ENCODE results near the gene ZNF846.
A peak's percentile ranks its signal among the peaks of the same experiment; 100 is the strongest.
"Not testable (repeated sequence)": the region's sequence is repeated elsewhere in the genome, so short reads cannot be mapped to it uniquely, and the experiment has no call there.

The ZNF846 gene

GRCh38 chr19:9785367-9786331 lies 17.1 kb upstream of the ZNF846 start:
- Histone ChIP-seq H3K4me3 (ENCODE audit: low read depth in 1 of 5, low read length in 5 of 5) (peak overlapping the region; percentile 74 to 84 (median 76)), H3K9ac (ENCODE audit: low read length in 5 of 5) (peak overlapping the region in 4 of 5 donors; percentile 60 to 77 (median 71)), H3K27me3 (ENCODE audit: control insufficient read depth in 5 of 5, insufficient read depth in 4 of 5, low read length in 5 of 5) (no peaks in the 10 kb centered on the region), H3K27ac (ENCODE audit: low read depth, low read length) (peak overlapping the region; percentile 85), H3K4me1 (ENCODE audit: control insufficient read depth in 5 of 5, insufficient read depth in 5 of 5, low read length in 5 of 5) (peaks cover 0 to 19% (median 12%) of the 10 kb centered on the region in 5 donors), H3K9me3 (ENCODE audit: control insufficient read depth in 5 of 5, low read length in 5 of 5) (no peaks in the 10 kb centered on the region), H3K36me3 (ENCODE audit: control insufficient read depth in 5 of 5, insufficient read depth in 5 of 5, low read length in 5 of 5) (no peaks in the 10 kb centered on the region)

GRCh38 chr19:9784163-9784496 lies 15.6 kb upstream of the ZNF846 start:
- H3K4me3 ChIP-seq (ENCODE audit: low read depth in 1 of 5, low read length in 5 of 5); H3K9me3 ChIP-seq (ENCODE audit: control insufficient read depth in 5 of 5, low read length in 5 of 5); H3K36me3 ChIP-seq (ENCODE audit: control insufficient read depth in 5 of 5, insufficient read depth in 5 of 5, low read length in 5 of 5); H3K27me3 ChIP-seq (ENCODE audit: control insufficient read depth in 5 of 5, insufficient read depth in 4 of 5, low read length in 5 of 5); H3K9ac ChIP-seq (ENCODE audit: low read length in 5 of 5): not testable (repeated sequence)
- Histone ChIP-seq H3K27ac (ENCODE audit: low read depth, low read length) (peak overlapping the region; percentile 60), H3K4me1 (ENCODE audit: control insufficient read depth in 5 of 5, insufficient read depth in 5 of 5, low read length in 5 of 5) (peaks cover 0 to 19% (median 12%) of the 10 kb centered on the region in 5 donors)

- H3K4me3 ChIP-seq (ENCODE audit: low read depth in 1 of 5, low read length in 5 of 5) = no peak overlapping the region
- no peak overlapping the region for H3K27ac ChIP-seq (ENCODE audit: low read depth, low read length)
- H3K4me1 ChIP-seq (ENCODE audit: control insufficient read depth in 5 of 5, insufficient read depth in 5 of 5, low read length in 5 of 5) = peaks cover 0 to 19% (median 12%) of the 10 kb centered on the region in 5 donors
- no peaks in the 10 kb centered on the region for H3K27me3 ChIP-seq (ENCODE audit: control insufficient read depth in 5 of 5, insufficient read depth in 4 of 5, low read length in 5 of 5)
- H3K9ac ChIP-seq (ENCODE audit: low read length in 5 of 5) = no peak overlapping the region
- no peaks in the 10 kb centered on the region for H3K9me3 ChIP-seq (ENCODE audit: control insufficient read depth in 5 of 5, low read length in 5 of 5)
- H3K36me3 ChIP-seq (ENCODE audit: control insufficient read depth in 5 of 5, insufficient read depth in 5 of 5, low read length in 5 of 5) = no peaks in the 10 kb centered on the region
These were observed 13.8 kb upstream of the ZNF846 start for GRCh38 chr19:9782338-9782737.

DNA sequence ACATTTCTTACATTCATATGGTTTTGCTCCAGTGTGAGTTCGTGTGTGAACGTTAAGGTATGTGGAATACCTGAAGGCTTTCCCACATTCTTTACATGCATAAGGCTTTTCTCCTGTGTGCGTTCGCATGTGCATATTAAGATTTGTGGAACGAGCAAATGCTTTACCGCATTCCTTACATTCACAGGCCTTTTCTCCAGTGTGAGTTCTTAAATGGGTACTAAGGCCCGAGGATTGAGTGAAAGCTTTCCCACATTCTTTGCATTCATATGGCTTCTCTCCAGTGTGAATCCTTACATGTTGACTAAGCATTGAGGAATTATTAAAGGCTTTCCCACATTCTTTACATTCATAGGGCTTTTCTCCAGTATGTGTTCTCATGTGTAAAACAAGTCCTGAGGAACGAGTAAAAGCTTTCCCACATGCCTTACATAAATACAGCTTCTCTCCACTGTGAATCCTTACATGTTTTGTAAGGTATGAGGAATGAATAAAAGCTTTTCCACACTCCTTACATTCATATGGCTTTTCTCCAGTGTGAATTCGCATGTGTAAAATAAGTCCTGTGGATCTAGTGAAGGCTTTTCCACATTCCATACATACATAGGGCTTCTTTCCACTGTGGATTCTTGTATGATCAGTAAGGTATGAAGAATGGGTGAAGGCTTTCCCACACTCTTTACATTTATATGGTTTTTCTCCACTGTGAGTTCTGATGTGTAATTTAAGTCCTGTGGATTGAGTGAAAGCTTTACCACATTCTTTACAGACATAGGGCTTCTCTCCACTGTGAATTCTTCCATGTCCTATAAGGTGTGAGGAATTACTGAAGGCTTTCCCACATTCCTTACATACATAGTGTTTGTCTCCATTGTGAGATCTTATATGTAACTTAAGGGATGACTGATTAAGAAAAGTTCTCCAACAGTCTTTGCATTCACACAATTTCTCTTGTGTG lies 10.7 kb downstream of the ZNF846 start:
- peak overlapping the region; percentile 2 to 55 (median 47) for H3K4me3 ChIP-seq (ENCODE audit: low read depth in 1 of 5, low read length in 5 of 5)
- H3K9ac ChIP-seq (ENCODE audit: low read length in 5 of 5) = no peak overlapping the region
- no peaks in the 10 kb centered on the region for H3K27me3 ChIP-seq (ENCODE audit: control insufficient read depth in 5 of 5, insufficient read depth in 4 of 5, low read length in 5 of 5)
- no peak overlapping the region for H3K27ac ChIP-seq (ENCODE audit: low read depth, low read length)
- peaks cover 19 to 53% (median 31%) of the 10 kb centered on the region in 5 donors for H3K36me3 ChIP-seq (ENCODE audit: control insufficient read depth in 5 of 5, insufficient read depth in 5 of 5, low read length in 5 of 5)
- no peaks in the 10 kb centered on the region for H3K4me1 ChIP-seq (ENCODE audit: control insufficient read depth in 5 of 5, insufficient read depth in 5 of 5, low read length in 5 of 5)
- peaks cover 26 to 61% (median 55%) of the 10 kb centered on the region in 5 donors for H3K9me3 ChIP-seq (ENCODE audit: control insufficient read depth in 5 of 5, low read length in 5 of 5)

- H3K4me3 ChIP-seq (ENCODE audit: low read depth in 1 of 5, low read length in 5 of 5) = no peak overlapping the region
- H3K27ac ChIP-seq (ENCODE audit: low read depth, low read length) = no peak overlapping the region
- no peaks in the 10 kb centered on the region for H3K27me3 ChIP-seq (ENCODE audit: control insufficient read depth in 5 of 5, insufficient read depth in 4 of 5, low read length in 5 of 5)
- peaks cover 7 to 13% (median 10%) of the 10 kb centered on the region in 5 donors for H3K36me3 ChIP-seq (ENCODE audit: control insufficient read depth in 5 of 5, insufficient read depth in 5 of 5, low read length in 5 of 5)
- H3K9me3 ChIP-seq (ENCODE audit: control insufficient read depth in 5 of 5, low read length in 5 of 5) = peaks cover 17 to 45% (median 37%) of the 10 kb centered on the region in 5 donors
- H3K9ac ChIP-seq (ENCODE audit: low read length in 5 of 5) = no peak overlapping the region
- no peaks in the 10 kb centered on the region for H3K4me1 ChIP-seq (ENCODE audit: control insufficient read depth in 5 of 5, insufficient read depth in 5 of 5, low read length in 5 of 5)
These were observed 15.7 kb downstream of the ZNF846 start for GRCh38 chr19:9752701-9753443.

GRCh38 chr19:9751446-9751845 lies 17.1 kb downstream of the ZNF846 start:
- no peak overlapping the region for H3K27ac ChIP-seq (ENCODE audit: low read depth, low read length)
- no peaks in the 10 kb centered on the region for H3K27me3 ChIP-seq (ENCODE audit: control insufficient read depth in 5 of 5, insufficient read depth in 4 of 5, low read length in 5 of 5)
- peaks cover 0 to 7% (median 3%) of the 10 kb centered on the region in 5 donors for H3K36me3 ChIP-seq (ENCODE audit: control insufficient read depth in 5 of 5, insufficient read depth in 5 of 5, low read length in 5 of 5)
- no peak overlapping the region for H3K9ac ChIP-seq (ENCODE audit: low read length in 5 of 5)
- no peak overlapping the region for H3K4me3 ChIP-seq (ENCODE audit: low read depth in 1 of 5, low read length in 5 of 5)
- peaks cover 5 to 35% (median 23%) of the 10 kb centered on the region in 5 donors for H3K9me3 ChIP-seq (ENCODE audit: control insufficient read depth in 5 of 5, low read length in 5 of 5)
- no peaks in the 10 kb centered on the region for H3K4me1 ChIP-seq (ENCODE audit: control insufficient read depth in 5 of 5, insufficient read depth in 5 of 5, low read length in 5 of 5)

GRCh38 chr19:9741476-9742171 lies 26.9 kb downstream of the ZNF846 start:
- H3K4me1 ChIP-seq (ENCODE audit: control insufficient read depth in 5 of 5, insufficient read depth in 5 of 5, low read length in 5 of 5) = no peaks in the 10 kb centered on the region
- H3K36me3 ChIP-seq (ENCODE audit: control insufficient read depth in 5 of 5, insufficient read depth in 5 of 5, low read length in 5 of 5) = peaks cover 0 to 9% (median 0%) of the 10 kb centered on the region in 5 donors
- H3K4me3 ChIP-seq (ENCODE audit: low read depth in 1 of 5, low read length in 5 of 5) = no peak overlapping the region
- H3K27ac ChIP-seq (ENCODE audit: low read depth, low read length) = no peak overlapping the region
- no peaks in the 10 kb centered on the region for H3K27me3 ChIP-seq (ENCODE audit: control insufficient read depth in 5 of 5, insufficient read depth in 4 of 5, low read length in 5 of 5)
- no peak overlapping the region for H3K9ac ChIP-seq (ENCODE audit: low read length in 5 of 5)
- H3K9me3 ChIP-seq (ENCODE audit: control insufficient read depth in 5 of 5, low read length in 5 of 5) = peaks cover 0 to 28% (median 0%) of the 10 kb centered on the region in 5 donors

DNA sequence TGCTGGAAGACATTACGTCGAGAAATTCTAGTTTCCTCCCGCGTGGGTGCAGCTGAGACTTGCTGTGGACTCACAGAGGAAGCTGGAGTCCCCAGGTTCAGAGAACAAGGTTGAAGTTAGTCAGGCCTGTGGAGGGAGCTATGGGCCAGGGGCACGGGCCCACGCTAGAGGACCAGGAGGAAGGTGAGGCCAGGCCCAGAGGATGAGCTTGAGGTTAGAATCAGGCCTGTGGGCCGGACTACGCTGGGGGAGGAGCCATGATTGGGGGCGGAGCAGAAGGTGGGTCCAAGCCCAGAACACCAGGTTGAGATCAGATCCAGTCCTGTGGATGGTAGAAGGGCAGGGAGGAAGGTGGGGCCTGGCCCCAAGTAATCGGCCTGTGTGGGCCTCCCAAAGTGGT lies 32.6 kb downstream of the ZNF846 start:
- no peak overlapping the region for H3K9ac ChIP-seq (ENCODE audit: low read length in 5 of 5)
- no peaks in the 10 kb centered on the region for H3K36me3 ChIP-seq (ENCODE audit: control insufficient read depth in 5 of 5, insufficient read depth in 5 of 5, low read length in 5 of 5)
- no peaks in the 10 kb centered on the region for H3K27me3 ChIP-seq (ENCODE audit: control insufficient read depth in 5 of 5, insufficient read depth in 4 of 5, low read length in 5 of 5)
- no peaks in the 10 kb centered on the region for H3K4me1 ChIP-seq (ENCODE audit: control insufficient read depth in 5 of 5, insufficient read depth in 5 of 5, low read length in 5 of 5)
- no peak overlapping the region for H3K27ac ChIP-seq (ENCODE audit: low read depth, low read length)
- H3K4me3 ChIP-seq (ENCODE audit: low read depth in 1 of 5, low read length in 5 of 5) = no peak overlapping the region
- H3K9me3 ChIP-seq (ENCODE audit: control insufficient read depth in 5 of 5, low read length in 5 of 5) = peaks cover 0 to 12% (median 9%) of the 10 kb centered on the region in 5 donors

- not testable (repeated sequence) for H3K9ac ChIP-seq (ENCODE audit: low read length in 5 of 5); H3K4me1 ChIP-seq (ENCODE audit: control insufficient read depth in 5 of 5, insufficient read depth in 5 of 5, low read length in 5 of 5); H3K27me3 ChIP-seq (ENCODE audit: control insufficient read depth in 5 of 5, insufficient read depth in 4 of 5, low read length in 5 of 5); H3K4me3 ChIP-seq (ENCODE audit: low read depth in 1 of 5, low read length in 5 of 5); H3K27ac ChIP-seq (ENCODE audit: low read depth, low read length); H3K36me3 ChIP-seq (ENCODE audit: control insufficient read depth in 5 of 5, insufficient read depth in 5 of 5, low read length in 5 of 5)
- peaks cover 0 to 20% (median 7%) of the 10 kb centered on the region in 5 donors for H3K9me3 ChIP-seq (ENCODE audit: control insufficient read depth in 5 of 5, low read length in 5 of 5)
These were observed 38.5 kb downstream of the ZNF846 start for GRCh38 chr19:9730056-9730455.

All from subcutaneous abdominal adipose tissue (tissue), 5 donors.